ENCODE results near the gene TBX4. TPM values are rescaled to one million over a fixed set of nuclear protein-coding genes. Genes with fewer than 3 reads are reported as not detected.

TBX4 gene
- total and polyA plus RNA-seq, 2 of the 13 experiments (the other 11 are each of a cell fraction or from before 2014, with no cell fraction given): 0.11 to 1.1 TPM

GRCh38 chr17:61454381-61455323, 2.4 kb downstream of the TBX4 start (continued):
- TF ChIP-seq POGK (CRISPR knock-in tag; conservative IDR thresholded peaks at IDR 0.05) (no peak), TAF15 (IDR thresholded peaks at IDR 0.05; ENCODE audit: low read depth, low read length, poor library complexity, severe bottlenecking) (no peak), RAD21 (CRISPR knock-in tag; IDR thresholded peaks at IDR 0.05) (peak; percentile 31; the same call in 1 of the 2 replicates), STAT5B (CRISPR knock-in tag; IDR thresholded peaks at IDR 0.05) (no peak), ZSCAN31 (CRISPR knock-in tag; IDR thresholded peaks at IDR 0.05; ENCODE audit: low read depth) (0 out of 2 replicates have a peak, but pooled peaks have one; percentile 17), ZNF124 (CRISPR knock-in tag; IDR thresholded peaks at IDR 0.05) (peak; percentile 85; the same call in 1 of the 2 replicates), ZNF781 (CRISPR knock-in tag; IDR thresholded peaks at IDR 0.05; ENCODE audit: borderline replicate concordance, not compliant biosample characterization) (peak; percentile 87), ZBTB25 (CRISPR knock-in tag; IDR thresholded peaks at IDR 0.05) (no peak), MZF1 (CRISPR knock-in tag; IDR thresholded peaks at IDR 0.05; ENCODE audit: borderline replicate concordance) (no peak), SALL2 (CRISPR knock-in tag; IDR thresholded peaks at IDR 0.05) (peak; percentile 46; the same call in 1 of the 2 replicates), ZNF143 (CRISPR knock-in tag; IDR thresholded peaks at IDR 0.05) (0 out of 2 replicates have a peak, but pooled peaks have one; percentile 31), ZNF121 (CRISPR knock-in tag; IDR thresholded peaks at IDR 0.05) (no peak)
- TF ChIP-seq, protein P1, sequence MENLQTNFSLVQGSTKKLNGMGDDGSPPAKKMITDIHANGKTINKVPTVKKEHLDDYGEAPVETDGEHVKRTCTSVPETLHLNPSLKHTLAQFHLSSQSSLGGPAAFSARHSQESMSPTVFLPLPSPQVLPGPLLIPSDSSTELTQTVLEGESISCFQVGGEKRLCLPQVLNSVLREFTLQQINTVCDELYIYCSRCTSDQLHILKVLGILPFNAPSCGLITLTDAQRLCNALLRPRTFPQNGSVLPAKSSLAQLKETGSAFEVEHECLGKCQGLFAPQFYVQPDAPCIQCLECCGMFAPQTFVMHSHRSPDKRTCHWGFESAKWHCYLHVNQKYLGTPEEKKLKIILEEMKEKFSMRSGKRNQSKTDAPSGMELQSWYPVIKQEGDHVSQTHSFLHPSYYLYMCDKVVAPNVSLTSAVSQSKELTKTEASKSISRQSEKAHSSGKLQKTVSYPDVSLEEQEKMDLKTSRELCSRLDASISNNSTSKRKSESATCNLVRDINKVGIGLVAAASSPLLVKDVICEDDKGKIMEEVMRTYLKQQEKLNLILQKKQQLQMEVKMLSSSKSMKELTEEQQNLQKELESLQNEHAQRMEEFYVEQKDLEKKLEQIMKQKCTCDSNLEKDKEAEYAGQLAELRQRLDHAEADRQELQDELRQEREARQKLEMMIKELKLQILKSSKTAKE (CRISPR knock-in tag; IDR thresholded peaks at IDR 0.05; ENCODE audit: borderline replicate concordance): peak; percentile 87
- TF ChIP-seq, protein P2, sequence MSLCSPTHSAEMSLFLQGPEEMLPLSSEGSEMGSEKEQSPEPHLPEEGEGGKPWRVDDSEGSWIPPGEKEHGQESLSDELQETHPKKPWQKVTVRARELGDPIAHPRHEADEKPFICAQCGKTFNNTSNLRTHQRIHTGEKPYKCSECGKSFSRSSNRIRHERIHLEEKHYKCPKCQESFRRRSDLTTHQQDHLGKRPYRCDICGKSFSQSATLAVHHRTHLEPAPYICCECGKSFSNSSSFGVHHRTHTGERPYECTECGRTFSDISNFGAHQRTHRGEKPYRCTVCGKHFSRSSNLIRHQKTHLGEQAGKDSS (CRISPR knock-in tag; IDR thresholded peaks at IDR 0.05; ENCODE audit: borderline replicate concordance, low read depth): 0 out of 2 replicates have a peak, but pooled peaks have one; percentile 56
- TF ChIP-seq, protein P3, sequence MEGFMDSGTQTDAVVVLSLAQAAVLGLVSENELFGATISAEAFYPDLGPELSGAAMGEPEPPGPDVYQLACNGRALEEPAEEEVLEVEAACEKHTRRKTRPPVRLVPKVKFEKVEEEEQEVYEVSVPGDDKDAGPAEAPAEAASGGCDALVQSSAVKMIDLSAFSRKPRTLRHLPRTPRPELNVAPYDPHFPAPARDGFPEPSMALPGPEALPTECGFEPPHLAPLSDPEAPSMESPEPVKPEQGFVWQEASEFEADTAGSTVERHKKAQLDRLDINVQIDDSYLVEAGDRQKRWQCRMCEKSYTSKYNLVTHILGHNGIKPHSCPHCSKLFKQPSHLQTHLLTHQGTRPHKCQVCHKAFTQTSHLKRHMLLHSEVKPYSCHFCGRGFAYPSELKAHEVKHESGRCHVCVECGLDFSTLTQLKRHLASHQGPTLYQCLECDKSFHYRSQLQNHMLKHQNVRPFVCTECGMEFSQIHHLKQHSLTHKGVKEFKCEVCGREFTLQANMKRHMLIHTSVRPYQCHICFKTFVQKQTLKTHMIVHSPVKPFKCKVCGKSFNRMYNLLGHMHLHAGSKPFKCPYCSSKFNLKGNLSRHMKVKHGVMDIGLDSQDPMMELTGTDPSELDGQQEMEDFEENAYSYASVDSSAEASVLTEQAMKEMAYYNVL (CRISPR knock-in tag; IDR thresholded peaks at IDR 0.05; ENCODE audit: borderline replicate concordance): no peak; the same call in 1 of the 2 replicates
- TF ChIP-seq, protein P4, sequence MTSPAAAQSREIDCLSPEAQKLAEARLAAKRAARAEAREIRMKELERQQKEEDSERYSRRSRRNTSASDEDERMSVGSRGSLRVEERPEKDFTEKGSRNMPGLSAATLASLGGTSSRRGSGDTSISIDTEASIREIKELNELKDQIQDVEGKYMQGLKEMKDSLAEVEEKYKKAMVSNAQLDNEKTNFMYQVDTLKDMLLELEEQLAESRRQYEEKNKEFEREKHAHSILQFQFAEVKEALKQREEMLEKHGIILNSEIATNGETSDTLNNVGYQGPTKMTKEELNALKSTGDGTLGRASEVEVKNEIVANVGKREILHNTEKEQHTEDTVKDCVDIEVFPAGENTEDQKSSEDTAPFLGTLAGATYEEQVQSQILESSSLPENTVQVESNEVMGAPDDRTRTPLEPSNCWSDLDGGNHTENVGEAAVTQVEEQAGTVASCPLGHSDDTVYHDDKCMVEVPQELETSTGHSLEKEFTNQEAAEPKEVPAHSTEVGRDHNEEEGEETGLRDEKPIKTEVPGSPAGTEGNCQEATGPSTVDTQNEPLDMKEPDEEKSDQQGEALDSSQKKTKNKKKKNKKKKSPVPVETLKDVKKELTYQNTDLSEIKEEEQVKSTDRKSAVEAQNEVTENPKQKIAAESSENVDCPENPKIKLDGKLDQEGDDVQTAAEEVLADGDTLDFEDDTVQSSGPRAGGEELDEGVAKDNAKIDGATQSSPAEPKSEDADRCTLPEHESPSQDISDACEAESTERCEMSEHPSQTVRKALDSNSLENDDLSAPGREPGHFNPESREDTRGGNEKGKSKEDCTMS (CRISPR knock-in tag; conservative IDR thresholded peaks at IDR 0.05): no peak

Measured in HepG2 (cell line).